HG03135 (cell line): ENCODE results near the gene PRTN3.
A peak's percentile ranks its signal among the peaks of the same experiment; 100 is the strongest.

ENCODE experiments used
- ATAC-seq: cut with Tn5 transposase; IDR thresholded peaks from one replicate; pipeline ENCODE4 v1.9.1; 2021; ENCODE audit warnings: mild to moderate bottlenecking, moderate library complexity; ENCODE audit not compliant: unreplicated experiment

The PRTN3 gene, protein sequence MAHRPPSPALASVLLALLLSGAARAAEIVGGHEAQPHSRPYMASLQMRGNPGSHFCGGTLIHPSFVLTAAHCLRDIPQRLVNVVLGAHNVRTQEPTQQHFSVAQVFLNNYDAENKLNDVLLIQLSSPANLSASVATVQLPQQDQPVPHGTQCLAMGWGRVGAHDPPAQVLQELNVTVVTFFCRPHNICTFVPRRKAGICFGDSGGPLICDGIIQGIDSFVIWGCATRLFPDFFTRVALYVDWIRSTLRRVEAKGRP

GRCh38 chr19:840519-841206 is at the start of gene PRTN3:
TSS of gene PRTN3 (plus strand) at chr19:840999. CDS start at chr19:841009, 10 bp downstream.
- no peak for ATAC-seq

DNA sequence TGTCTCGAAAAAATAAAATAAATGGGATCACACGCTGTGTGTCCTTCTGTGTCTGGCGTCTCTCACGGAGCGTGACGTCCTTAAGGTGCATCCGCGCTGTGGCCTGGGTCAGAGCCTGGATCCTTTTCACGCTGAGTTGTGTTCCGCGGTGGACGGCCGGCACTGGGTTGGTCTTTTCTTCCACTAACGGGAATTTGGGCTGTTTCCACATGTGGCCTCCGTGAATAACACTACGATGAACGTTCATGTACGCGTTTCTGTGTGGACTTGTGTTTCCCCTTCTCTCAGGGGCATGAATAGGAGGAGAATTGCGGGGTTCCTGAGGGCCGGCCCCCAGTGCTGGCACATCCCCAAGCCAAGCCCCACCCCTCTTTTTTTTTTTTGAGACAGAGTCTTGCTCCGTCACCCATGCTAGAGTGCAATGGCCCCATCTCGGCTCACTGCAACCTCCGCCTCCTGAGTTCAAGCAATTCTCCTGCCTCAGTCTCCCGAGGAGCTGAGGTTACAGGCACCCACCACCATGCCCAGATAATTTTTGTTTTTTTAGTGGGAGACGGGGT is 49.7 kb upstream of the PRTN3 start:
- ATAC-seq = no peak

DNA sequence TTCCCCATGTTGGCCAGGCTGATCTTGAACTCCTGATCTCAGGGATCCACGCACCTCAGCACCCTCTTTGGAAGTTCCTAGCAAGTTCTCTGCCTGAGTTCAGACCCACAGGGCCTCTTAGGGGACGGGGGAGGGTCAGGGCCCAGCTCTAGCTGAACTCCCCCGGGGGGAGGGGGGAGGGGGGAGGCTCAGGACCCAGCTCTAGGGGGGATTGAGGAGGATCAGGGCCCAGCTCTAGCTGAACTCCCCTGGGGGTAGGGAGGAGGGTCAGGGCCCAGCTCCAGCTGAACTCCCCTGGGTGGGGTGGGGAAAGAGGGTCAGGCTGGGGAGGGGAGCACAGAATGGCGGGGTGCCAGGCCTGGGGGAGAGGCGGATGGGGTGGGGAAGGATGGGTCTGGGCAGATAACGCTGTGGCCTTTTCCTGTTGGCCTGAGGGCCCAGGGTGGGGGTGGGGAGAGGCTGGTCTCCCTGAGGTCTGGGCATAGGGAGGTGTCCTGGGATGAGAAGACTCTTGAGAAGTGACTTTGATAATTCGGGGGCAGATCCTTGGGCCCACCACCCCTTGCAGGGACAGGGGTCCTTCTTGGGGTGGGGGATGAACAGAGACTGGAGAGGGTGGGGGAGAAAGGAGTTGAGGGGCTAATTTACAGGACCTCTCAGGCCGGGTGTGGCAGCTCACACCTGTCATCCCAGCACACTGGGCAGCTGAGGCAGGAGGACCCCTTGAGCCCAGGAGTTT is 49.1 kb upstream of the PRTN3 start:
- no peak for ATAC-seq

DNA sequence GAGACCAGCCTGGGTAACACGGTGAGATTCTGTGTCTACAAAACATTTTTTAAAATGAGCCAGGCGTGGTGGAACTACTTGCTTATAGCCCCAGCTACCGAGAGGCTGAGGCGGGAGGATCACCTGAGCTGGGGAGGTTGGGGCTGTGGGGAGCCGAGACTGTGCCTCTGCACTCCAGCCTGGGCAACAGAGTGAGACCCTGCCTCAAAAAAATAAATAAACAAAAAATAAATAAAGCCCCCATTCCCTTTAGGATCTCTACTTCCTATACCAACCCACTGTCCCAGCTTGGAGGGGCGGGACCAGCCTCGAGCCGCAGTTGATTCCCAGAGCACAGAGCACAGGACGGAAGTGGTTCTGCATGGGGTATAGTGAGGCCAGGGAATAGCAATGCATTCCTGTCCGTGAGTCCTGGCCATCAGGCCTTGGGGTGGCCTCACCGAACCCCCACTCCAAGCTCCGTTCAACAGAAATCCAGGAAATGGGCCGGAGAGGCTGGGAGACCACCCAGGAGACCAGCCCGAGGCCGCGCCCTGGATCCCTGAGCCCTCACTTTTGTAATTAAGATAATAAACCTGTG is 48.4 kb upstream of the PRTN3 start:
- no peak for ATAC-seq

DNA sequence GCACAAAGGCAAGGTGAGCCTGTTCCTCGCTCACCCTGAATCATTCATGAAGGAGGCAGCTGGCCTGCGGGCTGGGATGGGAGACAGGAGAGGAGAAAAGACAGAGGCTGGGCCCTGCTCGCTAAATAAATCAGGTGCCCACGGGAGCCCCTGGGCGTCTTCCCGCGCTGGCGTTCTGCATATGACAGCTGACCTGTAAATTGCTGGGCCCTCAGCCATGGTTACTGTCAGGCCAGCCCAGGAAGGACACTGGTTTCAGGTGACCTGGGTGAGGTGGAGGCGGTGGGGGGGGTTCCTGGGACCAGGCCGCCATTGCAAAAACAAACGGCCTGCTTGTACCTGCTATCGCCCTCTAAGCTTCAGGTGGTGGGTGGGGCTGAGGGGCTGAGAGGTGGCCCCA is 47.0 kb upstream of the PRTN3 start:
- ATAC-seq = no peak

GRCh38 chr19:795073-795611 is 45.7 kb upstream of the PRTN3 start:
- no peak for ATAC-seq

- ATAC-seq = no peak
Measured at GRCh38 chr19:795691-796581, 44.9 kb upstream of the PRTN3 start.

- peak; percentile 79 for ATAC-seq
Measured at GRCh38 chr19:796692-797527, 43.9 kb upstream of the PRTN3 start, which contains the start of gene PTBP1. TSS of gene PTBP1 (plus strand) at chr19:797452. CDS start at chr19:797498, 46 bp downstream.

DNA sequence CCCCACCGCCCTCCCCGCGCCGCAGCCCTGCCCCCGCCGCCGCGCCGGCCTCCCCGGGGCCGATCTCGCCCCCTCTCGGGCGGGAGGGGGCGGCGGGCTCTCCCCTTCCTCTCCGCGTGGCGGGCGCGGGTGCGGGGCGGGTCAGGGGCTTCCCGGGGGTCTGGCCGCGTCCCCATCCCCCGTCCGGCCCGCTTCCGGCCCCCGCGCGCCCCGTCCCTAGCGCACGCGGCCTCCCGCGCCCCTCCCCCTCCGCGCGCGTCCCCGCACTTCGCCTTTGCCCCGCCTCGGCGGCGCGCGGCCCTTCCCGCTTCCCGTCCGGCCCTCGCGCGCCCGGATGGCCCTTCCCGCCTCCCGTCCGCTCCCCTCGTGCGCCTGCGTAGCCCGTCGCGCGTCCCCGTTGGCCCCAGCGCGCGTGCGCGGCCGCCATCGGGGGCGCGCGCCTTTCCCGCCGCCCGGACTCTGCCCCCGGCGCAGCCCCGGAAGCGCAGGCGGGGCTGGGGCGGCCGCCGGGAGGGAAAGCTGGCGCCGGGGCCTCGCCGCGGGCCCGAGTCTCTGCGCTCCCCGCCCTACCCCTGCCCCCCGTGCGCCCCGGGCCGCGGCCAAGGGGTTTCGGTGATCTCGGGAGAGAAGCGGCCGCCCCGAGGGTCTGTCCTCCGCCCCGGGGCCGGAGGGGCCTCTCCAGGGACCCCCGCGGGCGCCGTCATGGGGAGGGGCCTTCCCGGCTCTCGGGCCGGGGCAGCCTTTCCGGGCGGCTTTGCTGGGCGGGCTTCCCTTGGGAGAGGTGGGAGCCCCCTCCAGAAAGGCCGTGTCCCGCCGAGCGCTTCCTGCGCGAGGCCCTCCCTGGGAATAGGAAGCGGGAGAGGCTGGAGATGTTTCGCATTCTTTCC is 43.0 kb upstream of the PRTN3 start:
- peak; percentile 34 for ATAC-seq

DNA sequence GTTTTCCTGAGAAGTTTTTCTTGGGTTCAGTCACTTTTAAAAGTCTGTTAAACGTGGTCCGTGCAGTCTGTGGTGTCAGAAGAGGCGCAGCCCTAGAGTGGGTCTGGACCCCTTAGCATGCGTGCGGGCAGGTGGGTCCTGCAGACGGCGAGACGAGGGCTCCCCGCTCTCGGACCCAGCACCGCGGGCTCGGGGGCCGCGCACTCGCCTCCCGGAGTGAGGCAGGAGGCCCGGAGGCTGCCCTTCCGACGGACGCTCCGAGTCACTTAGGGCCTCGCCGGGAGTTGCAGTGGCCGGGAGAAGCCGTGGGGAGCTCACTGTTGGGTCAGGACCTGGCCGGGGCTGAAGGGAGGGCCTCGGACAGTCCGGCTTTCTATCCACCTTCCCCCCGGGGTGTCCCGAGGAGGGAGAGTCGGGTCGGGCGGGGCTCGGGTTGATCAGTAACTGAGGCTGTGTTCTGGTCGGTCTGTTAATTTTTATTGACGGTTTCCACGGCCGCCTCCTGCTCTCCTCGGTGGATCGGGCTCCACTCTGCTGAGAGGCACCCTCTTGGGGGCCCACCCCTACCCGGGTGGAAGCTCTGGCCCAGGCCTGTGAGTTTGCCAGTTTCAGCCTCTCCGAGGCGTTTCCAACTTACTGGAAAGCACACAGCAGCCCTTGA is 42.3 kb upstream of the PRTN3 start:
- no peak for ATAC-seq

GRCh38 chr19:799076-799881 is 41.5 kb upstream of the PRTN3 start:
- ATAC-seq = no peak

GRCh38 chr19:800360-801029 is 40.3 kb upstream of the PRTN3 start:
- no peak for ATAC-seq

DNA sequence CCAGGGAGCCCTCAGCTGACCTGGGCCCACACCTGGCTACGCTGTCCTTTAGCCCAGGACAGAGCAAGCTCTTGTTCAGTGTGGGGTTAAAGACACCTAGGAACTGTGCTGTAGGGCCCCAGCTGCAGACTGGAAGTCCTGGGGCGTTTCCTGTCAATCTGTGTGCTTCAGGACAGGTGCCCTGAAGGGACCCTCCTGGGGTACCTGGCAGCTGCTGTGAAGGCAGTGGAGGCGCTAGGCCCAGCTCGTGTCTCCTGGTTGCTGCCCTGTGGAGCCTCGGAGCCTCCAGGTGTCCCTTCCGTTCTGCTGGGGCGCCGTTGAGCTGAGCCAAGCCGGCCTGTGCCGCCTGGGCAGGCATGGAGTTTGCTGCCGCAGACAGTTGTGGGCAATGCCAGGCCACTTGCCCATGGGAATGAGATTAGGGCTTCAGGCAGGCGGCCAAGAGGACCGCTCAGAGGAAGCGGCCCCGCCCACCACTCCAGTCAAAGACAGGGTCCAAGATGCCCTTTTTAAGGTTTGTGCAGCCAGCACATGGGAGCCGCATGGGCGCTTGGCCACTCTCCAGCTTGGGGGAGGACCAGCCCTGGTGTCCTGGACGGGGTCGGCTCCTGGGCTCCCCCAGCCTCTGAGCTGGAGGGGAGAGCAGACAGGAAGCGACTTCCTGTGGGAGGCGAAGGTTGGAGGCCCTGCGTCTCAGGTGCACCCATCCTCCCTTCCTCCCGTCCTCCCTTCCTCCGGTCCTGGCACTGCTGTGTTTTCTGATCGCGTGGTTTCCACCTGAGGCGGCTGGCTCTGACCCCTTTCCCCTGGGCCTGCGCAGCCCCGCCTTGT is 39.6 kb upstream of the PRTN3 start:
- no peak for ATAC-seq

DNA sequence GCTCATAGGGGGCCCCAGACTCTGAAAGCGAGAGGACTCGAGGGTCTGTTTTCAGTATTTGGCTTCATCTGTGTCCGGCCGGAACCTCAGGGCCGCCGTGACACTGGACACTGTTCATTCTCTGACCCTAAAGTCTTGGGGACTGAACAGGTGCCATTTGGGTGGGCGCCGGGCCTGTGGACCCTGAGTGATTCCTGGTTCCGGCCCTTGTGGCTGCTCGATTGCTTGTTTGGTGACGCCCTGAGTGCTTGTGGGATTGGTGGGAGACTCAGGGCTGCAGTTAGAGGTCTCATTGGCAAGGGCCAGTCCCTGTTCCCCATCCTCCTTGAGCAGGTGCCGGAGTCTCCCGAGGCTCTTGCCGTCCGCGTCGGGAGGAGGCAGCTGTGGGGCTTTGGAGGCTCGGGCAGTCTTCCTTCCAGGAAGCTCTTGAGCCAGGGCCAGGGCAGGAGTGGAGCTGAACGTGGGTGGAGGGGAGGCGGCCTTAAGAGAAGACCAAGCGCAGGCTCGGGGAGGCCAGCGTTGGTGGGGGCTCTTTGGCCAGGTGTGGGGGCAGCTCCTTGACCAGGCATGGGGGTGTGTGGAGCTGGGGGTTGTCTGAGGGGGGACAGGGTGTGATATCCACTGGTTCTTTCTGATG is 38.8 kb upstream of the PRTN3 start:
- no peak for ATAC-seq
